Sigmoid colon (tissue), 4 donors: ENCODE data around the gene CALHM5.

Experiments used
- EP300 ChIP-seq, 4 donors: sonication (generic); formaldehyde crosslinking; IDR thresholded peaks; one replicate each; pipeline ENCODE4 v1.6.1; 2017; ENCODE audit warnings: antibody characterized with exemption in 4 of 4
- POLR2A ChIP-seq, 2 donors: fragments of 450-650 bp; IDR thresholded peaks; one replicate each; pipeline ENCODE4 v1.6.1; 2016; ENCODE audit warnings: antibody characterized with exemption in 2 of 2, mild to moderate bottlenecking in 2 of 2, moderate library complexity in 2 of 2
- TF ChIP-seq, protein P1 (sequence below), 4 experiments: fragments of 450-650 bp in 3 of 4; fragments of 200-600 bp in 1 of 4; IDR thresholded peaks; one replicate each; pipeline ENCODE4 v1.5.1; 2016 to 2019; ENCODE audit warnings: antibody characterized with exemption in 4 of 4, mild to moderate bottlenecking in 3 of 4, moderate library complexity in 2 of 4

DNA sequence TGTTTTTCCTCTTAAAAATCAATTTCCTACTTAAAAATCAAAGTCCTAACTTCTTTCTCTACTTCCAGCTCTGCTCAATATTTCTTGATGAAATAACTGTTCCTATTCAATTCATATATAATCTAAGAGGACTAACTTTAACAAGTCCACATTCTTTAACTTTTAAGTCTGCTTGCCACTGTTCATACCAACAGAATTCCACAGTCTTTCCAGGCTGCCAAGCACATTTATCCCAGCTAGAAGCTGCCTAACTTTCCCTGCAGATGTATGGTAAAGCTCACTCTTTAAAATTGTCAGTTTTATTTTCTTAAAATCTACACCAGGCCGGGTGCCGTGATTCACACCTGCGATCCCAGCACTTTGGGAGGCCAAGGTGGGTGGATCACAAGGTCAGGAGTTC is 38.7 kb upstream of the CALHM5 start:
- TF ChIP-seq POLR2A (IDR thresholded peaks at IDR 0.05) (no peak), EP300 (IDR thresholded peaks at IDR 0.05) (no peak)
- TF ChIP-seq, protein P1, sequence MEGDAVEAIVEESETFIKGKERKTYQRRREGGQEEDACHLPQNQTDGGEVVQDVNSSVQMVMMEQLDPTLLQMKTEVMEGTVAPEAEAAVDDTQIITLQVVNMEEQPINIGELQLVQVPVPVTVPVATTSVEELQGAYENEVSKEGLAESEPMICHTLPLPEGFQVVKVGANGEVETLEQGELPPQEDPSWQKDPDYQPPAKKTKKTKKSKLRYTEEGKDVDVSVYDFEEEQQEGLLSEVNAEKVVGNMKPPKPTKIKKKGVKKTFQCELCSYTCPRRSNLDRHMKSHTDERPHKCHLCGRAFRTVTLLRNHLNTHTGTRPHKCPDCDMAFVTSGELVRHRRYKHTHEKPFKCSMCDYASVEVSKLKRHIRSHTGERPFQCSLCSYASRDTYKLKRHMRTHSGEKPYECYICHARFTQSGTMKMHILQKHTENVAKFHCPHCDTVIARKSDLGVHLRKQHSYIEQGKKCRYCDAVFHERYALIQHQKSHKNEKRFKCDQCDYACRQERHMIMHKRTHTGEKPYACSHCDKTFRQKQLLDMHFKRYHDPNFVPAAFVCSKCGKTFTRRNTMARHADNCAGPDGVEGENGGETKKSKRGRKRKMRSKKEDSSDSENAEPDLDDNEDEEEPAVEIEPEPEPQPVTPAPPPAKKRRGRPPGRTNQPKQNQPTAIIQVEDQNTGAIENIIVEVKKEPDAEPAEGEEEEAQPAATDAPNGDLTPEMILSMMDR (IDR thresholded peaks at IDR 0.05) = no peak
